IPS-15b (cell line): ENCODE results near the gene GCNT2.

Source experiments
- H3K27me3 ChIP-seq: one replicate; pipeline ENCODE4 v1.6.1; 2013; ENCODE audit warnings: low read length; ENCODE audit not compliant: control insufficient read depth, insufficient read depth
- H3K36me3 ChIP-seq: one replicate; pipeline ENCODE4 v1.6.1; 2013; ENCODE audit warnings: low read length; ENCODE audit not compliant: control insufficient read depth, insufficient read depth
- H3K4me1 ChIP-seq: one replicate; pipeline ENCODE4 v1.6.1; 2013; ENCODE audit warnings: mild to moderate bottlenecking, low read length; ENCODE audit not compliant: control insufficient read depth, insufficient read depth
- H3K4me3 ChIP-seq: one replicate; pipeline ENCODE4 v1.5.1; 2013; ENCODE audit warnings: low read depth, low read length
- H3K9ac ChIP-seq: one replicate; pipeline ENCODE4 v1.6.1; 2013; ENCODE audit warnings: low read depth, mild to moderate bottlenecking, low read length
- H3K9me3 ChIP-seq: one replicate; pipeline ENCODE4 v1.6.1; 2013; ENCODE audit warnings: mild to moderate bottlenecking, low read length; ENCODE audit not compliant: control insufficient read depth, insufficient read depth

Gene GCNT2

GRCh38 chr6:10586302-10586701 lies 65.2 kb downstream of the GCNT2 start:
- peaks cover 49% of the 10 kb centered on the region for H3K4me1 ChIP-seq
- no peaks in the 10 kb centered on the region for H3K36me3 ChIP-seq
- no peaks in the 10 kb centered on the region for H3K9me3 ChIP-seq
- H3K9ac ChIP-seq = peak overlapping the region; percentile 26
- no peaks in the 10 kb centered on the region for H3K27me3 ChIP-seq
- H3K4me3 ChIP-seq = peak overlapping the region; percentile 66

DNA sequence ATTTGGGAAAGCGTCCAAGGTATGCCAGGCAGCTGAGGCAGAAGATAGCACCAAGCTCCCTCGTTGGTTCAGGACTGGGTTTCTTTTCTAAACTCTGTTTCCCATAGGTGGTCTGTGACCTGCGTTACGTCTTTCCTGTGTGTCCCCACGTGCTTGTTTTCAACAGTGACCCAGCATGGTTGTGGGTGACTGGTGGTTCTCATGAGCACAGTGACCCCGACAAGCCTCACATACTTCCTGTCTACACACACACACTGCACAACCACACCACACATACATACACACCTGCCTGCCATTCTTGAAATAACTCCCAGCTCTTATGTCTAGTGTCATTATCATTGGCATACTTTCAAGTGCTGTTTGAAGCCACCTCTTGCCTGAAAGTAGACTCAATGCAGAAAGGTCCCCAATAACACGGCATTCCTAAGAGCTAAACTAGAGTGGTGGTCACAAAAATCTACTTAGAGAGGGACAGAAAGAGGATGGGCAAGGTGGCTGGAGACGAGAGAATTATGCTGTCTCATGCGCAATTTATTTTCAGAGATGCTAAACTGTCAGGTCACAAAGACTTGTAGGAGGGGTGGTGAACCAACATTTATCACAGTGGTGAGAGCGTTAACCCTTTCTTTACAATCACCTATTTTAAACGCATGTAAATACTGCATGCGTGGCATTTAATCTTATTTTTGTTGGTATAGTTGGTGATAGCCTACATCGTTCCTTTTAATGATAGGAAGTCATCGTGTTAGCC lies 66.7 kb downstream of the GCNT2 start:
- no peaks in the 10 kb centered on the region for H3K36me3 ChIP-seq
- no peaks in the 10 kb centered on the region for H3K9me3 ChIP-seq
- H3K27me3 ChIP-seq = no peaks in the 10 kb centered on the region
- H3K9ac ChIP-seq = no peak overlapping the region
- peak overlapping the region; percentile 66 for H3K4me3 ChIP-seq
- peaks cover 57% of the 10 kb centered on the region for H3K4me1 ChIP-seq

GRCh38 chr6:10588562-10589428 lies 67.6 kb downstream of the GCNT2 start:
- no peaks in the 10 kb centered on the region for H3K36me3 ChIP-seq
- H3K4me3 ChIP-seq = peak overlapping the region; percentile 66
- H3K9ac ChIP-seq = no peak overlapping the region
- no peaks in the 10 kb centered on the region for H3K9me3 ChIP-seq
- no peaks in the 10 kb centered on the region for H3K27me3 ChIP-seq
- H3K4me1 ChIP-seq = peaks cover 50% of the 10 kb centered on the region

- Histone ChIP-seq H3K9ac (no peak overlapping the region), H3K9me3 (no peaks in the 10 kb centered on the region), H3K4me1 (peaks cover 50% of the 10 kb centered on the region)
Observed at GRCh38 chr6:10589429-10589727, 68.2 kb downstream of the GCNT2 start.

DNA sequence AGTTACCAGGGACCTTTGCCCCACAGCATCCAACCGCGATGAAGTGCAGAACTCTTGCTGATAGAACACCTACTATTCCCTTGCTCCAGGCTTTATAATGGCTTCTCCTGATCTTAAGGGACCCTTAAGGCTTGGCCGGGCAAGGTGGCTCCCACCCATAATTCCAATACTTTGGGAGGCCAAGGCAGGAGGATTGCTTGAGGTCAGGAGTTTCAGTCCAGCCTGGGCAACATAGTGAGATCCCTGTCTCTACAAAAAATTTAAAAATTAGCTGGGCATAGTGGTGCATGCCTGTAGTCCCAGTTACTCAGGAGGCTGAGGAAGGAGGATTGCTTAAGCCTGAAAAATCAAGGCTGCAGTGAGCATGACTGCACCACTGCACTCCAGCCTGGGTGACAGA lies 68.8 kb downstream of the GCNT2 start:
- Histone ChIP-seq H3K4me3 (no peak overlapping the region), H3K9ac (no peak overlapping the region), H3K27me3 (no peaks in the 10 kb centered on the region), H3K9me3 (no peaks in the 10 kb centered on the region), H3K36me3 (no peaks in the 10 kb centered on the region), H3K4me1 (peaks cover 44% of the 10 kb centered on the region)

More at GRCh38 chr6:10589429-10589727, 68.2 kb downstream of the GCNT2 start:
- Histone ChIP-seq H3K27me3 (no peaks in the 10 kb centered on the region), H3K4me3 (peak overlapping the region; percentile 66), H3K36me3 (no peaks in the 10 kb centered on the region)

- Histone ChIP-seq H3K9ac (no peak overlapping the region), H3K27me3 (no peaks in the 10 kb centered on the region), H3K4me3 (peak overlapping the region; percentile 9), H3K4me1 (peaks cover 40% of the 10 kb centered on the region), H3K9me3 (no peaks in the 10 kb centered on the region), H3K36me3 (no peaks in the 10 kb centered on the region)
Observed at GRCh38 chr6:10591422-10592160, 70.4 kb downstream of the GCNT2 start.

DNA sequence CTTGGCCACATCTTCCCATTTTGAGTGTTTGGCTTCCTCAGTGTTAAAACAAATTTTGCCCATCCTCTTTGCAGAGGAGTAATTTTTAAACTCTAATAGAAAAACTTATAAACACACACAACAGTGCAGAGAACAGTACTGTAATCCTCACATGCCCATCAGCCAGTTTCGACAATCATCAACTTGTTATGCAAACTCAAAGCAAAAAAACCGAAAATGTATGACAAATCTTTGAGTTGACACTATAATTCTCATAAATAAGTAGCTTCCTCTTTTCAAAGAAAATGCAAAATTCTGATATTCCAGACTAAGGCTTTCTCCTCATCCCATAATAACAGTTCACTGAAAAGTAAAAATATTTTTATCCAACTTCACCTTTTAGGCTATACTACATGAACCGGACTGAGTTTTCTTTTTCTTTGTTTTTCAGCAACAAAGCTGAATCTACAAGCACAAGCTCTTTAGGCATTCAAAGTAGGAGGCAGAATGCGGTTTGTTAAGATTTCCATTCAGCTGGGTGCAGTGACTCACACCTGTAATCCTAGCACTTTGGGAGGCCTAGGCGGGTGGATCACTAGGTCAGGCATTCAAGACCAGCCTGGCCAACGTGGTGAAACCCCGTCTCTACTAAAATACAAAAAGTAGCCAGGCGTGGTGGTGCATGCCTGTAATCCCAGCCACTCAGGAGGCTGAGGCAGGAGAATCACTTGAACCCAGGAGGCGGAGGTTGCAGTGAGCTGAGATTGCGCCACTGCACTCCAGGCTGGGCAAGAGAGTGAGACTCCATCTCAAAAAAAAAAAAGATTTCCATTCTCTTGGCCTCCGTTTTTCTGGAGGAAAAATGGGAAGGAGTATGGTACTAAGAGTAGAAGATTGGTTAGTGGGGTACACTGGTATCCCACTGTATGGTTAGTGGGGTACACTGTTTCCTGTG lies 74.8 kb downstream of the GCNT2 start:
- peaks cover 42% of the 10 kb centered on the region for H3K4me1 ChIP-seq
- no peak overlapping the region for H3K9ac ChIP-seq
- H3K4me3 ChIP-seq = no peak overlapping the region
- no peaks in the 10 kb centered on the region for H3K9me3 ChIP-seq
- H3K36me3 ChIP-seq = no peaks in the 10 kb centered on the region
- H3K27me3 ChIP-seq = no peaks in the 10 kb centered on the region

DNA sequence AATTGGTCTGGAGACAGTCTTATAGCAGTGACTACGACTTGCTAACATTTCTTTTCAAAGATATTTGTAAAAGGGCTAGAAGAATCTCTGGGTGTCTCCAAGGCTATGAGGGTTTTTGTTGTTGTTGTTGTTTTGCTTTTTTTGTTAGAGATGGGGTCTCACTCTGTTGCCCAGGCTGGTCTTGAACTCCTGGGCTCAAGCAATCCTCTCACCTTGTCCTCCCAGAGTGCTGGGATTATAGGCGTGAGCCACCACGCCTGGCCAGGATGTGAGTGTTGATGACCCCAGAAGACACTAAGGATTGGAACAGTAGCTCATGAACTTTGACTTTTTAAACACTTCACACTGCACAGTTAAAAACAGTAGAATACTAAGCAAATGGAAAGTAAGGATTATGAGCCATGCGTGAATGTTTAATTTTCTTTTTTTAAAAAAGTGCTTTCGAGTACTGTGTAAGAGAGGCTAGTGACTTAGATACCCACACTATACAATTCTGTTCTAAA lies 76.4 kb downstream of the GCNT2 start:
- Histone ChIP-seq H3K27me3 (no peaks in the 10 kb centered on the region), H3K36me3 (no peaks in the 10 kb centered on the region), H3K9me3 (no peaks in the 10 kb centered on the region), H3K4me3 (no peak overlapping the region), H3K4me1 (peaks cover 33% of the 10 kb centered on the region), H3K9ac (no peak overlapping the region)

GRCh38 chr6:10598084-10598960 lies 77.2 kb downstream of the GCNT2 start:
- H3K27me3 ChIP-seq = no peaks in the 10 kb centered on the region
- no peaks in the 10 kb centered on the region for H3K36me3 ChIP-seq
- H3K9me3 ChIP-seq = no peaks in the 10 kb centered on the region
- peaks cover 37% of the 10 kb centered on the region for H3K4me1 ChIP-seq
- no peak overlapping the region for H3K9ac ChIP-seq
- no peak overlapping the region for H3K4me3 ChIP-seq

DNA sequence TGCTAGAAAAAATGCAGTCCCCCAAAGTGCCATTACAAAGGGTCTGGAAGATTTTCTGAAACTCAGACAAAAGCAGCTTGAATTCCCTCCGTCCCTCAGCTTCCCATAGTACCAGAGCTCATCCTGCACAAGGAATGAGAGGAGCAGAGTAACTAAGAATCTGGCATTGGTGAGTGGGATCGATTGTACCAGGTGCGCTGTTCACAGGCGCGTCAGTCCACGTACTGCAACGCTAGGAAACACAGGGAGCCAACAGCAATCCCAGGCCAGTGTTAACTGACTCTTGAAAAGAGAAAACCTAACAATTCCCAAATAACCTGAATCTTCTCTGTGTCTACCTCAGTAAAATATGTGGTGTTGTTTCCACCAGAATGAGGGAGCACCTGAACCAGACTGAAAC lies 77.9 kb downstream of the GCNT2 start:
- peaks cover 32% of the 10 kb centered on the region for H3K4me1 ChIP-seq
- no peaks in the 10 kb centered on the region for H3K9me3 ChIP-seq
- no peaks in the 10 kb centered on the region for H3K27me3 ChIP-seq
- H3K36me3 ChIP-seq = no peaks in the 10 kb centered on the region
- peak overlapping the region; percentile 8 for H3K9ac ChIP-seq
- H3K4me3 ChIP-seq = no peak overlapping the region
